HG02884 (cell line): ENCODE data around the gene SRGAP1.

Experiments
- ATAC-seq: cut with Tn5 transposase; IDR thresholded peaks from one replicate; pipeline ENCODE4 v1.9.1; 2021; ENCODE audit warnings: mild to moderate bottlenecking, moderate library complexity; ENCODE audit not compliant: unreplicated experiment

Gene SRGAP1

DNA sequence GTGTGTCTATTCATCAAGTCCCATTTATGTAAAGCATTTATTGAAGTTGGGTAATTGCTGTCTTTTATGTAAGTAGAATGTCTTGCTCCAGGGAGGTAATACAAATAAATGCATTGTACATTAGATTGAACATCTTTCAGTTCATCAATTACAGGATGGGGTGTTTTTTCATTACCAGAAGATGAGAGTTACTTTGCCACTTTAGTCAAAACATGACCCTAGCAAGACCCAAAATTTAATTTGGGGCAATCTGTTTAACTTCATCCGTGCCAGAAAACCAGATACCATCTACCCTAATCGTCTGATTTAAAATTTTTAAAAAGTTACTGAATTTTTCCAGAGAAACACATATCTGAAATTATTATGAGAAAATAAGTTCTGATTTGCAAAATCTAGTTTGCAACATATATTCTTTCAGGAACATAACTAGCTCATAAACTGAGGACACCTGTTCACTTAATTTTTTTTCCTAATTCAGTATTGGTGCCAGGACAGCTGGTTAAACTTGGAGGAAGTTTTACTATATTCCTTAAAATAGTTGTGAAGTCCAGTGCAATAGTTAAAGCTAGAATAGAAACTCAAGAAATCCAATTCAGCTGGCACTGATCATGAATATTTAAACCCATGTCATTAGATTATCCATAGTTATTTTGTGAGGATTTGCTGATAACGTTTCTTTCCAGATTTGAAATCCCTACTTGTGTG is 114.5 kb downstream of the SRGAP1 start:
- ATAC-seq: no peak

DNA sequence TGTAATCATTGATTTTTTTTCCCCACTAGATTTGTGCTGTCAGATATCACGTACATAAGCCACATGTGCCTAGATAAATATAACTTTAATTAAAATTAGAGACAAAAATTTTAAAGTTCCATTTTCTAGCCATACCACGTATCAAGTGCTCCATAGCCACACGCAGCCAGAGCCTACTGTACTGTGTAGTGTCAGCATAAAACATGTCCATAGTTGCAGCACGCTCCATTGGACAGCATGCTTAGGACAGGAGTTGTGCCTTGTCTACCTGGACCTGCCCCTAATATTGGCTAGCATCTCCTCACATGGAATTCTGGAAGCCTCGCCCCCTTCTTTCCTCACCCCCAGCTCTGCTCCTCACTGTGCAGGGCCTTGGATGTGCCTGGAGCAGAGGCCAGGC is 116.5 kb downstream of the SRGAP1 start:
- no peak for ATAC-seq

DNA sequence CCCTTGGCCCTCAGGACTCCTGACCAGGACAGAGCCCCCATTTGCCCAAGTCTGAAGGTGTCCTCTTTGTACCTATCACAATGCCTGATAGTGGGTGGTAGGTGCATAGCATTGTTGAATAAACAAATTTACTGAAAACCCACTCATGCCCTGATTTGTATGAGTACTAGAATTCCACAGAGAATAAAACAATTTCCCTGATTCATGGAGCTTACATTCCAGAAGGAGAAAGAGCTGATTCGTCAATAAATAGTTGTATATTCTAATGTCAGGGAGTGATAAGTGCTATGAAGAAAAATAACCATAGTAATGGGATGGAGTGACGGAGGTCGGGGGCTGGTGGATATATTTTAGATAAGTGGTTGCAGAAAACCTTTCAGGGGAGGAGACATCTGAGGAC is 117.0 kb downstream of the SRGAP1 start:
- ATAC-seq: no peak

DNA sequence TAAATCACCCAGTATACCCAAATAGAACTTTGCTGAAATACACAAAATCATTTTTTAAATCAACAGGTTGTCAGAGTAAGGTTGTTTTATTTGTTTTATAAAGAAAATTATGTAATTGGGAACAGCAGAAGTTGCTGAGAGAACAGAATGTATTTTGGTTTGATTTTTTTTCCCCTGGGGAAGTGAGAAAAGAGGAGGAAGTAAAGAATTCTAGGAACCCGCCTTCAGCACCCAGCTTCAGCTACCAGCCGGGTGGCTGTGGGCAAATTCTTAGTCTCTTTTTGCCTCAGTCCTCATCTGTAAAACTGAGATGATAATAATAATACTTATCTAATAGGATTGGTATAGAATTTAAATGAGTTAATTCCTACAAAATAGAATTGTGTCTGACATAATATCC is 119.4 kb downstream of the SRGAP1 start:
- ATAC-seq: no peak

DNA sequence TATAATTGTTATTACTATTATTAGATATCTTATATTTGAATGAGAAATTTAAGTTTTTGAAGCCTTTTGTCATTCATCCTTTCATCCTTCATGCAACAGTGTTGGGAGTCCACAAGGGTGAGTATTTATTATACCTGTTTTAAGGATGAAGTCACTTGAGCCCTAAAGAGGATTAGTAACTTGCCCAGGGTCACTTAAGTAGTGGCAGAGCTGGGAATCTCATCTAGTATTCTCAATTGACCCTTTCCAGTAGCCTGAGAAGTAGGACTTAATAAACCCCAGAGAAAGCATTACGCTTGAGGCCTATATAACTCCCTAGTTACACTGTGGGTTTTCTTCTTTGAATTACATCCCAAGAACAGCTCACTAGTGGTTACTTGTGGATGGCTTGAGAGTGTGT is 119.8 kb downstream of the SRGAP1 start:
- ATAC-seq: no peak

DNA sequence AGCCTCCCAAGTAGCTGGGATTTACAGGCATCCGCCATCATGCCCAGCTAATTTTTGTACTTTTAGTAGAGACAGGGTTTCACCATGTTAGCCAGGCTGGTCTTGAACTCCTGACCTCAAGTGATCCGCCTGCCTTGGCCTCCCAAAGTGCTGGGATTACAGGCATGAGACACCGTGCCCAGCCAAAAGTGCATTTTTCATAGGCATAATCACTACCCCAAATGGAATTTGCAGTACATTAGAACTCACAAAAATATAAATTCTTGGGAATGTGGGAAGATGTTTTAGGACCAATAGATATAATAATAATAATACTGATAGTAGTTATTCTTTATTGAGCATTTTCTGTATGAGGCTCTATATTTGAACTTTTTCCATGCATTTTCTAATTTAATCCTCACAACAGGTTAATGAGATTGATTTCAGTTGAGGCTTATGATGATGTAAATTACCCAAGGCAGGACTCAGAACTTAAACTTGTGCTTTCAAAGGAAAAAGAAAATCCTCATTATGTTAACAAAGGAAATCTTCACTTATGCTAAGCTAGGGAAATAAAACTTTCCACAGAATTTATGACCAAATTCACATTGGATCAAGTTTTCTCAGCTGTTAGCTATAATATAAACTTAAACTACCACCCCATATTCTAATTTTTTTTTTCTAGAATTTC is 121.6 kb downstream of the SRGAP1 start:
- ATAC-seq: no peak

DNA sequence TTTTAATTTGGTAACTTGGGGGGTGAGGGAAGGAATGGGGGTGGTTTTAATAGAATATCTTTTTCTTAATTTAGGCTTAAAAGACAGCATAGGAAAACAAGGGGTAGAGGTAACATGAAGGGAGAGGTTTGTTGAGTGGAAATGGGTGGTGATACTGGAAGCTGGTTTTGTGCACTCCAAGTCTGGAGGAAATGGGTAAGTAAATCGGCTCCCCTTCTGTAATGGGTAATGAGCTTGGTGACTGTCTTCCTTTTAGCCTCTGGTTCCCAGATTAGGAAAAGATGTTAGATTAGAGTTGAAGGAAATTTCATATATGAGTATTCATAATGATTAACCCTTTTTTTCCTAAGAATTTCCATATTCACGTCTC is 122.1 kb downstream of the SRGAP1 start:
- ATAC-seq: no peak

DNA sequence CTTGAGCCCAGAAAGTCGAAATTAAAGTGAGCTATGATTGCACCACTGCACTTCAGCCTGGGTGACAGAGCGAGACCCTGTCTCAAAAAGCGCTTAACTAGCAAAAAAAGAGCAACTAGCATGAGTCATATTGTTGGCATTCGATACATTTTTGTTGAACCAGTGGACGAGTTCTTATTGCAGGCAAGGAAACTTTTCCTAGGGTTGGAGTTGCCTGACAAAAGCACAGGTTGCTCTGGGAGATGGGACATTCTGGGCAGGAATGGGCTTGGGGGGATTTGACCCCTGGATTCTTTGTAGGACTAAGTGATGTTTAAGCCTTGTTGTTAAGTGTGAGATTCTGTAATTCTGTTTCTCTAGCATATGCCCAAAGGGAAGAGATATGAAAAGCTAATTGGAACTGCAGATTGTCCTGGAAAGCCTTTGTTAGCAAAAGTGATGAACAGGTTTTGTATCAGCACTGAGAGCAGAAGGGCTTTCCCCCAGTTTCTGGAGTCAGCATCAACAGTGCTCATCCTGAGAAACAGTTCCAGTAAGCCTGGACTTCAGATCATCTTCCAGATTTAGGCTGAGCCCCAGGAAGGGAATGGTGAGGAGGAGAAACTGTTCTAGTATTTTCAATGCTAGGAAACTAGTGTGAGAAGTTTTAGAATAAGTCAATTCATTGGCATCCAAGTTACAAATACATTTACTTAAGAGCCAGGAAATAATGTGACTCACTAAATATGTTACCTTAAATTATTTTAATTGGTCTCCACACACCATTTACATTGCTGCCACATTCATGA is 123.1 kb downstream of the SRGAP1 start:
- no peak for ATAC-seq

DNA sequence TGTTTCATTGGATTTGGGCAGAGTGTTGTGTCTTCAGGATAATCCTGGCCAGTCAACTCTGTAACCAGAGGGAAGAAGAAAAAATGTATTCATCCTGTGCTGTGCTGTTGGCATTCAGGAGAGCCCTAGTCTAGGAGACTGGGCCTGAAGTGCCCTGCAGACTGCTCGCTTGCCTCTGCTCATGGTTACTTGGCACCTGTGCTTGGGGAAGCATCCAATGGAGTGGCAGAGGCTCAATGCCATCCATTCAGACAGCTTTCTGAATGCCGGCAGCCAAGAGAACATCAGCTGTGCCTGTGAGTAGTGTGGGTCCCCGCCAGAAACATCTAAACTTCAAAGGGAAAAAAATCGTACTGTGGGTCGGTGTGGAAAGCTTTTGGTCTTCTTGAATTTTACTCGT is 124.2 kb downstream of the SRGAP1 start:
- no peak for ATAC-seq

DNA sequence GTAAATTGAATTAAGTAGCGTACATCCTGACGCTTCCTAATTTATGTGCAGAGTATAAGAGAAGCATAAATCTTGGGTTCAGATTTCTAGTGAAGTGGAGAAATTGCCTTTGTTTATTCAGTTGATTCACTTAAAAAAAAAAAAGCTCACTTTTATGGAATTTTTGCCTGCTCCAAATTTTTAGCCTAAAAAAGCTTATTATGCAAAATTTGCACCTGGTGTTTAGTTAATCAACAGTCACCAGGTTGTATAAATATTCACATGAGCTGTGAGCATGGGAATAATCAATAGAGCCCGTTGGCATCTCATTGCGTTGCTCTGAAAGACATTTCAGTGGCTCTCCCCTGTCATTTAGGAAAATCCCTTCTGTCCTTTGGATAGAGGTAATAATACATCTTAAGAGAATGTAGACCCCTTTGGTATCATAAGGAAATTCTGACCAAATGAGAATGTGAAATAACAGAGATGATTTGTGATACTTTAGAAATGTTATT is 132.4 kb downstream of the SRGAP1 start:
- ATAC-seq: no peak

DNA sequence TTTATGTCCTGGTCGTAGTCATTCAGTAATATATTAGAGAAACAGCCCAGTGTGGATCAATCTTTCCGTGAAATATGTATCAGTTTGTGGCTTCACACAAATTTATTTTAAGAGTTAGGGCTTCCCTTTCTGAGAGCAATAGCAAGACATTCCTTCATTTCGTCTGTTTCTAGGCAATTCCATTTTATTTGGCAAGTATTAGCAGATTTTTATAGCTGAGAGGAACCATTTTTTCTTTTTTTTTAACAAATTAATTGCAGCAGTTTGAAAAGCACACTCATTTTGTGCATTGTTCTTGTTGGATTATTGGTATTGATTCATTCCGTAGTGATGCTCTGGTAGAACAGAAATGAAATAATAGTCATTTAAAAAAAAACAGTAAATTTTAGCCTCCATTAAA is 132.9 kb downstream of the SRGAP1 start:
- ATAC-seq: no peak

DNA sequence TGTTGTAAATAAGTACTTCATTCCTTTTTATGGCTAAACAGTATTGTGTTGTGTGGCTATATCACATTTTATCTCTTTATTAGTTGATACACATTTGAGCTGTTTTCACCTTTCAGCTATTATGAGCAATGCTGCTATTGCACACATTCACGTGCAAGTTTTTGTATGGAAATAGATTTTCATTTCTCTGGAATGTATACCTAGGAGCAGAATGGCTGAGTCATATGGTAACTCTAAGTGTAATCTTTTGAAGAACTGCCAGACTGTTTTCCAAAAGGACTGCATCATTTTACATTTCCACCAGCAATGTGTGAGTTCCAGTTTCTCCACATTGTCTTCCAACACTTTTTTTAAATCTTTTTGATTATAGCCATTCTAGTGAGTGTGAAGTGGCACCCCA is 134.0 kb downstream of the SRGAP1 start:
- no peak for ATAC-seq

DNA sequence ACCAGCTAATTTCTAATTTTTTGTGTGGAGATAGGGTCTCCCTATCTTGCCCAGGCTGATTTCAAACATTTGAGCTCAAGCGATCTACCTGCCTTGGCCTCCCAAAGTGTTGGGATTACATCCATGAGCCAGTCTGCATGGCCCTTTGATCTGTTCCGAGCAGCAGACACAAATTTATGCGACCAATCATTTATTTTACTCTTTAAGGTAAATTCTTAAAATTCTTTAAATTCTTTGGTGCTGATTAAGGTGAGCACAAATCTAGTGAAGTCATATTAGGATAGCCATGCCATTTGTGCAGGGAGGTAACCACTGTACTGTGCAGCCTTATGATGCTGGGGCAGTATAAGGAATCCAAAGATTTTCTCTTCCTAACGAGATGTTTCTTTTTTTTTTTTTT is 135.7 kb downstream of the SRGAP1 start:
- ATAC-seq: no peak

DNA sequence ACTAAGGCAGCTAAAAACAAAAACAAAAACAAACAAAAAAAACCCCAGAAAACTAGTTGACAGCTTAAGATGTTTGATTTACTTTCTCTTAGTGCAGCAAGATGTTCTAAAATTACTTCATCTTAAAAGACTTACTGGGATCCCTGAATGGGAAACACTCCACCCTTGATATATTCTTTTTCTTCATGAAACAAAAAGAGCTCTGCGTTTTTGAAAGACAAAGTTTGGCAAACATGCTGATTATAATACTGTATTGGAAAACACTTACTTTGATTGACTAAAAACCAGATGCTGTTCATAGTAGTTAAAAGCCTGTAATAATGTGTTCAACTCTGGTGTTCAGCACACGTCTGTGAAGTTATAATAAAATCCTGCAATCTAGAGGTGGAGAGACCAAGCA is 136.8 kb downstream of the SRGAP1 start:
- ATAC-seq: no peak

DNA sequence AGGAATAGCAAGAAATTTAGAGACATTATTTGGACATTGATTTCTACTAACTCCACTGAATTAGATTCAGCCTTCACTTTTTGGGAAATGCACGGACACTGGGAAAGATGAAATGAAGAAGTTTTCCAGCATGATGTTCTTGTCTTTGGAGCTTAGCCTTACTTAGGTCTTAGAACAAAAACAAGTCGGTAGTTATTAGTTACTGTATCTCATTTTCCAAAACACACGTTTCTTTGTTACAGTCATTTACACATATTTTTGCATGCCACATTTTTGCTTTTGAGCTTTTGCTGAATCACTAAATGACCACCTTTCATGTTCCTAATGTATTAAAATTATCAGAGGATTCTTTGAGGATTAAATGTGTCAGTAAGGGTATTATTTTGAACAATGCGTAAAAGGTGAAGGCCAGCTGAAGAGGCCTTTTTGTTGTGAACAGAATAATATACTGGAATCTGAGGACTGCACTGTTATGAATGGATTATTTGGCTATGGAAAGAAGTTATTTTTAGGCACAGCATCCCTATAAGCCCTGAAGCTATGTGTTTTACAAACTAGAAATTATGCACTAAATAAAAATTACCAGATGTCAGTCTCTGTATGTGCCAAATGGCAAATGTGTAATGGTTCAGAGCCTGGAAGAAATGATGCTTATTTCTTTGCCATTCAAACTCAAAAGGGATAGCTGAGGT is 138.2 kb downstream of the SRGAP1 start:
- ATAC-seq: no peak

DNA sequence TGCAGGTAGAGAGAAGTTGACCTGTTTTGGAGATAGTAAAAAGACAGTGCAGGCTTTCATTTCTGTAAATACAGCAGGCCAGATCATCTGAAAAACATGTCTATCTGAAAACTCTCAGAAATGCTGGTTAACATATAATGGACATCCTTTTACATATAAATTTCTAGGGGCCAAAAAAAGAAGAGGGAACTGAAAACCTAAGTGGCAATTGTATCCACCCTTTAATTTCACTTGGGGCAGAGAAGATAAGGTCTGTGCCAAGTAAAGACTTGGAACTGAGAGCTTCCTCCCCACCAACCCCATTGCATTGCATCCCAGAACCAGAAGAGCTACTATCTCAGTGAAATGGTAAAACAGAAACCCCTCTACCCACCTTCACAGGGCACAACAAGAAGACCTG is 141.0 kb downstream of the SRGAP1 start:
- no peak for ATAC-seq

DNA sequence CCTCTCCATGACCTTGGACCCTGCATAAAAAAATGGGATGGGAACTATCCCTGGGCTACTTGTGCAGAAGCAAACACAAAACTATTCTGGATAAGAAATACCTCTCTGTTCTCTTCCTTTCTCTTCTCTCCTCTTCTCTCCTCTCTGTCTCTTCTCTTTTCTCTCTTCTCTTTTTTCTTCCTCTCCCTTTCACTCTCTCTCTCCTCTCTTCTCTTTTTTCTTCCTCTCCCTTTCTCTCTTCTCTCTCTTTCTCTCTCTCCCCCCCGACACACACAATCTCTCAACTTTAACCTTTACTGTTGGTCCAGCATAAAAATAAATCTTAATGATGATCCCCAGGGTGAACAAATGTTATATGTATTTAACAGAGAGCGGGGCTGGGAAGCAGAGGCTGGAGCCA is 141.4 kb downstream of the SRGAP1 start:
- ATAC-seq: no peak

DNA sequence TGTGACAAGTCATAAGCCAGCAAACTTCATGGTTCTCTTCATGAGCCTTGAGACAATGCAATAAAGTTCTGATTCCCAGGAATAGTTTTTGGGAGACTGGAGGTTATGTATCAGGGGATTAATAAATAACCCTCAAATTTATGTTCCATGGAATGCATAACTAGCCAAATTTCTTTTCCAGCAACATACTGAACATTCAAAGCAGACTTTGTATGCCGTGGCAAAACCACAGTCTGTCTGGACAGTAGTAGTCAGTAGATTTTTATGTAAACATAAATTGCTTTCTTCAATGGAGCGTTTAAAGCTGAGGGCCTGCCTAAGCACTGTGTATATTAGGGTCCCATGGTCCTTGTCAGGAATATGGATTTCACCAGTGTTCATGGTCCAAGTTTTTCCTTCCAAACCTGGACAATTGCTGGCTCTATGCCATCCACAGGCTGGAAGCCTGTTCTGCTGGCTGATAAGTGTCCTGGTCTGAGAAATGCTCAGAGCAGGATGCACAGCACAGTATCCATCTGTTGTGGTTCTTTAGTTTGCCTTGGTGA is 144.9 kb downstream of the SRGAP1 start:
- no peak for ATAC-seq

DNA sequence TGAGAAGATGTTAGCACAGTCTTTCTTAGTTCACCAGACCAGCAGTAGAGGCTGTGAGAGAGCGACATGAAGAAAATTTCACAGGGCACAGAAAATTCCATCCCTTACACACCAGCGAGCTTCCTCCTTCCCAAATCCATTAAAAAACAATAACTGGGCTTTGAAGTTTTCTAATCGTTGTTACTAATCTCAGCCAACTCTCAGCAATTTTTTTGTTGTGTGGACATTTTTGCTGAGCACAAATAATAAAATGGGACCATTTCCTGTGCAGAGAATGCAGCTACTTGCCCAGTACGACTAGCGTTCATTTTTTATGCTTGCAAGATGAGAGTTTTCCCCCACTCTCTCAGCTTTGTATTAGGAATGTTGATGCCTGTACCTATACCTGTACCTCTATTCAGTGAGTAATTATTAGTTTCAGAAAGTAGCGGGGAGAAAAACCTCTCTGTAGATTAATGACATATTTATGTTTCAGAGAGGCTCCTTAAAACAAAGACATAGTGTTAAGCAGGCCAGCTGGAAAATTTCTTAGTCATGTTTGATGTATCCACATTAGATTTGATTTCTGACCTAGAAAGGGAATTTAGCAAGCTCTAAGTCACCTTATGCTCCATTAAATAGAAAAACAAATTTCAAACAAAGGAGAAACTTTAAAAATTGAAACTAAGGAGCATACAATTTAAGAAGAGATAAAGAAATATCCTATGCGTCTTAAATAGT is 146.5 kb downstream of the SRGAP1 start:
- ATAC-seq: no peak

DNA sequence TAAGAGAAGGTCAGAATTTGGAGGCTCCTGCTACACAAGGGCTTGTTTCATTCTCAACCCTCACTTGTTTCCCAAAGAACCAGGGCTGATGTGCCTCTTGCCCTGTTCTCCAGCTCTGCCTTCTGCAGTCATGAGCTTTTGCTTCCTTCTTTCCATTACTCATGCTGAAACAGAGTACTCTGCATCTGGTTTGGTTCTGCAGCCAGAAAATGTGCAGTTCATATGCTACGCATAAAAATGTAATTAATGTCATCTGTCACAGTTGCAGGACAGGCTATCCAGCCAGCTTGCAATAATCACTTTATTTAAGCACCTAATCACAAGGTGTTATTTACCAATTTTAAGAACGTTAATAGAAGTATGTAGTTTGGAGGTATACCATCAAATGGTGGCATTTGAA is 150.2 kb downstream of the SRGAP1 start:
- ATAC-seq: no peak
